ENCODE results near the gene DNASE1. TPM values are rescaled to one million over a fixed set of nuclear protein-coding genes. Genes with fewer than 3 reads are reported as not detected.
"Not testable (repeated sequence)": the region's sequence is repeated elsewhere in the genome, so short reads cannot be mapped to it uniquely, and the experiment has no call there.

The DNASE1 gene
- polyA plus RNA-seq, 2 of the 4 experiments (the other 2 are of a cell fraction): 6.3 to 7.2 TPM

- 93% methylated on average over 11 of the region's 11 CpGs for WGBS (ENCODE audit: missing lambda C conversion rate)
- H3K4me1 ChIP-seq: peaks cover 7% of the 10 kb centered on the region; the same call in 2 of the 3 replicates
These were observed 48.0 kb upstream of the DNASE1 start for GRCh38 chr16:3606441-3606840.

GRCh38 chr16:3607161-3607560 lies 47.3 kb upstream of the DNASE1 start:
- H3K4me2 ChIP-seq: no peak overlapping the region
- FAIRE-seq: no peak
- no peak for TF ChIP-seq PBX3 (IDR thresholded peaks at IDR 0.05)
- TF ChIP-seq E2F6 (IDR thresholded peaks at IDR 0.05; ENCODE audit: borderline replicate concordance, low read depth): no peak
- TF ChIP-seq ZNF302 (CRISPR knock-in tag; IDR thresholded peaks at IDR 0.05): no peak
- no peak for TF ChIP-seq JUN (IDR thresholded peaks at IDR 0.05)
- 82% methylated on average over 7 of the region's 7 CpGs for WGBS (ENCODE audit: missing lambda C conversion rate)
- ChIA-PET CTCF (interaction anchor here (0.9 kb wide), 1 partner anchor 43 kb away, joined by 3 read pairs; no protein-coding TSS in a partner anchor), POLR2A (no interaction called here)
- no peaks in the 10 kb centered on the region for H3K9me3 ChIP-seq
- no peak overlapping the region for H3K4me3 ChIP-seq
- ATAC-seq: no peak
- DNase-seq (ENCODE audit: low read depth in 1 of 2, low spot score in 1 of 2): no peak
- no peak overlapping the region for H3K27ac ChIP-seq
- H3K4me1 ChIP-seq: peaks cover 7% of the 10 kb centered on the region; the same call in 2 of the 3 replicates

More at GRCh38 chr16:3606441-3606840, 48.0 kb upstream of the DNASE1 start:
- ChIA-PET POLR2A (no interaction called here), CTCF (interaction anchor here (0.9 kb wide), 1 partner anchor 42 kb away, joined by 3 read pairs; no protein-coding TSS in a partner anchor)
- Histone ChIP-seq H3K27ac (no peak overlapping the region), H3K4me3 (no peak overlapping the region), H3K9me3 (no peaks in the 10 kb centered on the region), H3K4me2 (no peak overlapping the region)
- no peak for TF ChIP-seq RFX5 (IDR thresholded peaks at IDR 0.05)
- TF ChIP-seq E2F6 (IDR thresholded peaks at IDR 0.05; ENCODE audit: borderline replicate concordance, low read depth): no peak
- no peak for TF ChIP-seq HMGXB4 (CRISPR knock-in tag; IDR thresholded peaks at IDR 0.05; ENCODE audit: borderline replicate concordance)
- no peak for DNase-seq (ENCODE audit: low read depth in 1 of 2, low spot score in 1 of 2)
- ATAC-seq: no peak
- FAIRE-seq: no peak

- POLR2A ChIA-PET: no interaction called here
These were observed 46.9 kb upstream of the DNASE1 start for GRCh38 chr16:3607634-3608033.

GRCh38 chr16:3608069-3608468 lies 46.4 kb upstream of the DNASE1 start:
- ATAC-seq (no peak), FAIRE-seq (no peak)

More at GRCh38 chr16:3607634-3608033, 46.9 kb upstream of the DNASE1 start:
- peaks cover 9% of the 10 kb centered on the region for H3K4me1 ChIP-seq
- no peak overlapping the region for H3K4me3 ChIP-seq
- no peak for TF ChIP-seq JUN (IDR thresholded peaks at IDR 0.05)
- TF ChIP-seq CEBPB (IDR thresholded peaks at IDR 0.05): no peak
- no peak for TF ChIP-seq EHF (CRISPR knock-in tag; IDR thresholded peaks at IDR 0.05)
- no peak for TF ChIP-seq NFE2L2 (conservative IDR thresholded peaks at IDR 0.05; ENCODE audit: low read length)
- no peak for TF ChIP-seq CHD2 (IDR thresholded peaks at IDR 0.05; ENCODE audit: low read length, partially characterized antibody)
- no peak for TF ChIP-seq FOXS1 (CRISPR knock-in tag; IDR thresholded peaks at IDR 0.05)
- no peak for TF ChIP-seq HOXA7 (CRISPR knock-in tag; IDR thresholded peaks at IDR 0.05)
- H3K4me2 ChIP-seq: no peak overlapping the region
- WGBS (ENCODE audit: missing lambda C conversion rate): 94% methylated on average over 2 of the region's 2 CpGs
- CTCF ChIA-PET: interaction anchor here (0.8 kb wide), 1 partner anchor 18 kb away, joined by 3 read pairs; no protein-coding TSS in a partner anchor
- FAIRE-seq: no peak
- H3K9me3 ChIP-seq: no peaks in the 10 kb centered on the region
- no peak for DNase-seq (ENCODE audit: low read depth in 1 of 2, low spot score in 1 of 2)
- no peak overlapping the region for H3K27ac ChIP-seq
- ATAC-seq: no peak

GRCh38 chr16:3608976-3609375 lies 45.5 kb upstream of the DNASE1 start:
- DNase-seq (ENCODE audit: low read depth in 1 of 2, low spot score in 1 of 2); POLR2A ChIA-PET; H3K4me2 ChIP-seq; H3K9me3 ChIP-seq; ATAC-seq; FAIRE-seq; H3K4me3 ChIP-seq; H3K27ac ChIP-seq; CTCF ChIA-PET: not testable (repeated sequence)
- 89% methylated on average over 13 of the region's 13 CpGs for WGBS (ENCODE audit: missing lambda C conversion rate)
- peaks cover 14% of the 10 kb centered on the region for H3K4me1 ChIP-seq

More at GRCh38 chr16:3608069-3608468, 46.4 kb upstream of the DNASE1 start:
- Histone ChIP-seq H3K4me1 (peaks cover 14% of the 10 kb centered on the region), H3K27ac (no peak overlapping the region), H3K9me3 (no peaks in the 10 kb centered on the region), H3K4me2 (no peak overlapping the region), H3K4me3 (no peak overlapping the region)
- no peak for DNase-seq (ENCODE audit: low read depth in 1 of 2, low spot score in 1 of 2)
- WGBS (ENCODE audit: missing lambda C conversion rate): 84% methylated on average over 5 of the region's 5 CpGs
- ChIA-PET POLR2A (no interaction called here), CTCF (interaction anchor here (0.8 kb wide), 1 partner anchor 18 kb away, joined by 3 read pairs; no protein-coding TSS in a partner anchor)
- TF ChIP-seq FOSL2 (IDR thresholded peaks at IDR 0.05): no peak
- no peak for TF ChIP-seq FOSL2 (CRISPR knock-in tag; IDR thresholded peaks at IDR 0.05)
- TF ChIP-seq BCL3 (IDR thresholded peaks at IDR 0.05): no peak
- TF ChIP-seq MAFK (IDR thresholded peaks at IDR 0.05; ENCODE audit: partially characterized antibody): no peak
- no peak for TF ChIP-seq ZC3H11A (IDR thresholded peaks at IDR 0.05)
- no peak for TF ChIP-seq ATOH8 (CRISPR knock-in tag; IDR thresholded peaks at IDR 0.05; ENCODE audit: low read depth)
- no peak for TF ChIP-seq NPAS2 (CRISPR knock-in tag; IDR thresholded peaks at IDR 0.05; ENCODE audit: borderline replicate concordance)
- TF ChIP-seq FOXS1 (CRISPR knock-in tag; IDR thresholded peaks at IDR 0.05): no peak
